Suprapubic skin (tissue), 4 donors: Measurements from ENCODE around the gene AMPH. TPM values are rescaled to one million over a fixed set of nuclear protein-coding genes. Genes with fewer than 3 reads are reported as not detected.
"Not testable (repeated sequence)": the region's sequence is repeated elsewhere in the genome, so short reads cannot be mapped to it uniquely, and the experiment has no call there.

ENCODE experiments used
- DNase-seq, 2 donors: peaks; one replicate each; pipeline ENCODE4 v3.0.0-alpha.2; 2019; ENCODE audit warnings: low spot score in 2 of 2
- H3K27ac ChIP-seq: fragments of 200-600 bp; sonication (generic); one replicate; pipeline ENCODE4 v1.5.1; 2019
- H3K27me3 ChIP-seq: fragments of 200-600 bp; sonication (generic); one replicate; pipeline ENCODE4 v1.5.1; 2019
- H3K36me3 ChIP-seq: fragments of 200-600 bp; sonication (generic); one replicate; pipeline ENCODE4 v1.5.1; 2019
- H3K4me1 ChIP-seq: fragments of 200-600 bp; sonication (generic); one replicate; pipeline ENCODE4 v1.5.1; 2019
- H3K4me3 ChIP-seq: fragments of 200-600 bp; sonication (generic); one replicate; pipeline ENCODE4 v1.5.1; 2019; ENCODE audit warnings: mild to moderate bottlenecking
- H3K9me3 ChIP-seq: fragments of 200-600 bp; sonication (generic); one replicate; pipeline ENCODE4 v1.5.1; 2019
- CTCF ChIP-seq, 2 donors: fragments of 200-600 bp in 1 of 2; fragments of 450-650 bp in 1 of 2; sonication (generic) in 1 of 2; IDR thresholded peaks; one replicate each; pipeline ENCODE4 v1.5.1; 2016 to 2019; ENCODE audit warnings: antibody characterized with exemption in 2 of 2, mild to moderate bottlenecking in 1 of 2, moderate library complexity in 1 of 2
- EP300 ChIP-seq: sonication (generic); formaldehyde crosslinking; IDR thresholded peaks from one replicate; pipeline ENCODE4 v1.6.1; 2017; ENCODE audit warnings: antibody characterized with exemption
- POLR2A ChIP-seq, 2 donors: fragments of 450-650 bp; IDR thresholded peaks; one replicate each; pipeline ENCODE4 v1.6.1; 2017; ENCODE audit warnings: antibody characterized with exemption in 2 of 2, mild to moderate bottlenecking in 2 of 2, moderate library complexity in 2 of 2
- POLR2AphosphoS5 ChIP-seq, 3 donors: sonication (generic); formaldehyde crosslinking; IDR thresholded peaks; one replicate each; pipeline ENCODE4 v1.6.1; 2017; ENCODE audit warnings: antibody characterized with exemption in 3 of 3
- WGBS: methylation state at CpG from one replicate; pipeline ENCODE4 v1.1.5; 2018; 5-methylcytosine and 5-hydroxymethylcytosine counted together
- total RNA-seq, 4 donors: library from RNA; depleted of rRNA; stranded (reverse); fragments of >200 nt; gene quantifications; one replicate each; pipeline ENCODE4 v1.1.0, GENCODE V29; 2016

AMPH gene
- total RNA-seq, 4 donors from 2014 or later: 1.7 to 6.3 (median 2.3) TPM

DNA sequence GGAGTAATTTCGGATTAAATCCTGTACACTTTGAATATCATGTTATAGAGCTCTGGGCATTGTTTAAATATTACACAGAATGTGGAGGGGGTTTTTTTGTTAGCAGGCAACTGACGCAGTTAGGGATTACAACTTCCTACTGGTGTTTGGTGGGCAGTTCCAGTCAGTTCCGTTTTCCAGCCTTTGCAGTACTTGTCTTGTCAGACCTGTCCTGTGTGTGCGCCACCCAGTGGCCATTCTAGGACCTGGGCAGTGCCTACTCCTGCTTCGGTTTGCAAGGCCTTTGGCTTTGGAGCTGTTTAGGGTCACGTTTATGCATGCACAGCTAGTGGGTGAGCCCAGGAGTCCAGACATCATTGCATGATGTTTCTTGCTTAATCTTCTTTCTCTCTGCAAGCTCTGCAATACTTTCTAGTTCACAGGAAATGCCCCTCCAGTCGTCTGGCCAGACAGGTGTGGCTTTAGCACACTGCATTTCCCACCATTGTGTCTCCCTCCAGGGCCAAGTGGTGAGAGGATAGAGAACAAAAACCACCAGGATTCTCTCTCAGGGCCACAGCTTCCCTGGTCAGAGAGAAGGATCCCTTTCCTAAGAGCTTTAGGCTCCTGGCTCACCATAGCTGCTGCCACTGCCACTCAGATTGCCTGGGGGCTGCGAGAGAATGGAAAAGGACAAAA is 261.2 kb downstream of the AMPH start:
- TF ChIP-seq POLR2A (IDR thresholded peaks at IDR 0.05) (no peak), CTCF (IDR thresholded peaks at IDR 0.05) (peak; percentile 33 to 86), EP300 (no peak)
- H3K9me3 ChIP-seq: no peaks in the 10 kb centered on the region
- H3K27me3 ChIP-seq: no peaks in the 10 kb centered on the region
- no peaks in the 10 kb centered on the region for H3K36me3 ChIP-seq
- no peak overlapping the region for H3K27ac ChIP-seq
- H3K4me3 ChIP-seq: no peak overlapping the region
- H3K4me1 ChIP-seq: peaks cover 15% of the 10 kb centered on the region
- WGBS: 31% methylated on average over 8 of the region's 8 CpGs
- DNase-seq: peak; percentile 91 to 92

- Histone ChIP-seq H3K27ac (no peak overlapping the region), H3K4me1 (peaks cover 15% of the 10 kb centered on the region), H3K4me3 (no peak overlapping the region), H3K27me3 (no peaks in the 10 kb centered on the region), H3K9me3 (no peaks in the 10 kb centered on the region), H3K36me3 (no peaks in the 10 kb centered on the region)
- WGBS: 31% methylated on average over 3 of the region's 5 CpGs
- TF ChIP-seq POLR2AphosphoS5 (IDR thresholded peaks at IDR 0.05) (no peak), EP300 (no peak), CTCF (IDR thresholded peaks at IDR 0.05) (peak in 1 of 2 donors; percentile 66), POLR2A (IDR thresholded peaks at IDR 0.05) (no peak)
- DNase-seq: peak; percentile 72 to 84
Measured at GRCh38 chr7:38368191-38368605, 263.0 kb downstream of the AMPH start.

- Histone ChIP-seq H3K4me3 (no peak overlapping the region), H3K27me3 (no peaks in the 10 kb centered on the region), H3K9me3 (no peaks in the 10 kb centered on the region), H3K27ac (no peak overlapping the region), H3K36me3 (no peaks in the 10 kb centered on the region), H3K4me1 (peaks cover 15% of the 10 kb centered on the region)
- no peak for TF ChIP-seq POLR2AphosphoS5 (IDR thresholded peaks at IDR 0.05)
- TF ChIP-seq EP300: no peak
- TF ChIP-seq CTCF (IDR thresholded peaks at IDR 0.05): no peak
- no peak for TF ChIP-seq POLR2A (IDR thresholded peaks at IDR 0.05)
- no peak for DNase-seq
- WGBS: 92% methylated on average over 1 of the region's 1 CpG
Measured at GRCh38 chr7:38367301-38367890, 263.8 kb downstream of the AMPH start.

- WGBS: no CpG with 5 or more reads among the region's 3 CpGs
- not testable (repeated sequence) for H3K36me3 ChIP-seq, H3K9me3 ChIP-seq, H3K27ac ChIP-seq, DNase-seq, H3K27me3 ChIP-seq, H3K4me3 ChIP-seq, H3K4me1 ChIP-seq
- peak in 1 of 2 donors; percentile 48 for TF ChIP-seq CTCF (IDR thresholded peaks at IDR 0.05)
Measured at GRCh38 chr7:38363379-38363778, 267.8 kb downstream of the AMPH start.

DNA sequence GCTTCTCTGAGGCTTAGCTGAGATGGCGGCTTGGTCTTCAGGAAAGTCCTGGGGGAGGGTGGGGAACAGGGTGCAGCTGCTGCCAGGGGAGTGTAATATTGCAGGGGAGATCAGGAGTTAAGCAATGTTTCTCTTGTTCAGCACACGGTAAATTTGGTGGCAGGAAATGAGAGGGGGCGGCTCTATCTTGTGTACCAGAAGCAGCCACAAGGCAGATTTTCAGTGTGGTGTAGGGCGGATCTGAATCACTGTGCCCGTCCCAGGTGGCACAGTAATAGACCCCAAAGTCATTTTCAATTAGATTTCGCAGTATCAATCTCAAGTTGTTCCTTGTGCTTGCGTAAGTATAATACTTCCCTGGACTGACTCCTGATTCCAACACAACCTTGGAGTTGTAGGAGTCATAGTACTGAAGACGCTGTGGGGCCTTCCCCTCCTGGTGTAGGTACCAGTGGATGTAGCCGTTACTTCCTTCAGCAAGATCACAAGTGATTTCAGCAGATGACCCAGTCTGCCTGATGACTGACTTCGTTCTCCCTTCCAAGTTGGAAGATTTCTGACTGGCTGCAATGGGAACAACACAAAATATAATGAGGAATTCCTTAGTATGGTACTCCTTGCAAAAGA is 268.4 kb downstream of the AMPH start:
- H3K27me3 ChIP-seq, H3K4me1 ChIP-seq, H3K36me3 ChIP-seq, H3K27ac ChIP-seq, H3K4me3 ChIP-seq, H3K9me3 ChIP-seq, DNase-seq: not testable (repeated sequence)
- 79% methylated on average over 10 of the region's 10 CpGs for WGBS
